ENCODE measurements around the gene ACSL1. TPM values are rescaled to one million over a fixed set of nuclear protein-coding genes. Genes with fewer than 3 reads are reported as not detected.
A peak's percentile ranks its signal among the peaks of the same experiment; 100 is the strongest.

ACSL1 gene, protein sequence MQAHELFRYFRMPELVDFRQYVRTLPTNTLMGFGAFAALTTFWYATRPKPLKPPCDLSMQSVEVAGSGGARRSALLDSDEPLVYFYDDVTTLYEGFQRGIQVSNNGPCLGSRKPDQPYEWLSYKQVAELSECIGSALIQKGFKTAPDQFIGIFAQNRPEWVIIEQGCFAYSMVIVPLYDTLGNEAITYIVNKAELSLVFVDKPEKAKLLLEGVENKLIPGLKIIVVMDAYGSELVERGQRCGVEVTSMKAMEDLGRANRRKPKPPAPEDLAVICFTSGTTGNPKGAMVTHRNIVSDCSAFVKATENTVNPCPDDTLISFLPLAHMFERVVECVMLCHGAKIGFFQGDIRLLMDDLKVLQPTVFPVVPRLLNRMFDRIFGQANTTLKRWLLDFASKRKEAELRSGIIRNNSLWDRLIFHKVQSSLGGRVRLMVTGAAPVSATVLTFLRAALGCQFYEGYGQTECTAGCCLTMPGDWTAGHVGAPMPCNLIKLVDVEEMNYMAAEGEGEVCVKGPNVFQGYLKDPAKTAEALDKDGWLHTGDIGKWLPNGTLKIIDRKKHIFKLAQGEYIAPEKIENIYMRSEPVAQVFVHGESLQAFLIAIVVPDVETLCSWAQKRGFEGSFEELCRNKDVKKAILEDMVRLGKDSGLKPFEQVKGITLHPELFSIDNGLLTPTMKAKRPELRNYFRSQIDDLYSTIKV
- 43.2 TPM for total RNA-seq

DNA sequence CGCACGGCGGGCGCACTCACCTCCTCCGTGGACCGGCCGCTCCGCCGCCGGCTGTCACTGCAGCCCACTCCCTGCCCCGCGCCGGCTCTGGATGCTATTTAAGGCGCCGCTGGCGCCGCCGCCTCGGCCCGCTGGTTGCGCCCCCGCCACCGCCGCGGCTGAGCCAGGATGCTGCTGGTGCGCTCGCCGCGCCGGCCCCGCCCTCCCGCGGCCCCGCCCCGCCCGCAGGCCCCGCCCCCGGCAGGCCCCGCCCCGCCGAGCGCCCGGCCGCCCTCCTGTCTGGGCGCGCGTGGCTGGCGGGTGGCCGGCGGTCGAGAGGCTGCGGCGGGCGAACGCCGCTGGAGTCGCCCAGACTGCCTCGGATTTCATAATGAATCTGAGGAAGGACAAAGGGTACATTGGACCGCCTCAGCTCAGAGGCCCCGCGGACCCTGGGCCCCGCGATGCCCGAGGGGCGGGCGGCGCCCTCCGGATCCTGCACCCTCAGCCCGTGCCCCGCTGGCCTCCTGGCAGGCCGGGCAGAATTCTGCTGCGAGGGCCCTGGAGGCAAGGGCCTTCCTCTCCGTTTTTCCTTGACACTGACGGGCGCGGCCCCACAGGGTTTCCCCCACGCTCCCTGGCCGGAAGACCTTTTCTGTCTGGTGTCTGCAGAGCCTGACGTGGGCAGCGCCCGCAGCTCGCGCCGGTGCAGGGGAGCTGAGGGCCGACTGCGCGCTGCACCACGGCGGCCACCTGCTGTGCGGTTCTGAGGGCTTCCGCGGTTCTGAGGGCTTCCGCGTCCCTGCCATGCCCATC lies at the start of gene ACSL1:
Gene ACSL1 (minus strand): TSS at position 73 of the 795 bp plus-strand sequence. CDS start 22,454 bp downstream, outside the sequence.
- FAIRE-seq, result no peak
- peak; percentile 95 to 96 for DNase-seq (ENCODE audit: low spot score in 2 of 2)

DNA sequence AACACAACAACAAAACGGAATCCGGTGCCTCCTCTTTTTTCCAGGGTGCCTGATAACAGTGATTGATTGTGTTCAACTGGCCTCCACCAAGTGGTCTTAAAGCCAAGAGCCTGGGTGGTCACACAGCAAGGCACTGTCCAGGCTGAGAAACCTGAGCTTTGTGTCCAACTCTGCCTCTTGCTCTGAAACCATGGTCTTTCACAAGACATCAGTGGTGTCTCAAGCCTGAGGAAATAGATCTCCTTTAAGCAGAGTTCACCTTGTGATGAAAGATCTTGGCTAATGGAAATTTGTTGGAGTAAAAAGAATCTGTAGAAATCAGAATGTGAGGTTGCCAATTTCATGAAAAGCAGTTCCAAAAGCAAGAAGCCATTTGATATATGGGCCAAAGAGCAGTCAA lies 47.3 kb upstream of the ACSL1 start:
- FAIRE-seq (no peak), DNase-seq (ENCODE audit: low spot score in 2 of 2) (no peak)

DNA sequence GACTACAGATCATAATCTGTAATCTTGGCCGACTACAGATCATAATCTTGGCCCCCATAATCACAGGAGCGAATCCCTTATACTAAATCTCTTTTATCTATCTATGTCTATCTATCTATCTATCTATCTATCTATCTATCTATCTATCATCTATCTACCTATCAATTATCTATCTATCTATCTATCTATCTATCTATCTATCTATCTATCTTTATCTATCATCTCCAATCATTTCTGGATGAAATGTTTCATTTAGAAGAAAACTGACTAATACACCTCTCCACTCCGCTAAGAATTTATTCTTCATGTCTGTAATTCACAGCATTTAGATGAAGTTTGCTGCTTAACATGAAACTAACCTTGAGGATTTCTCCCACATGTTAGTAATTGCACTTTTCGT lies 45.0 kb upstream of the ACSL1 start:
- FAIRE-seq, result no peak
- no peak for DNase-seq (ENCODE audit: low spot score in 2 of 2)

DNA sequence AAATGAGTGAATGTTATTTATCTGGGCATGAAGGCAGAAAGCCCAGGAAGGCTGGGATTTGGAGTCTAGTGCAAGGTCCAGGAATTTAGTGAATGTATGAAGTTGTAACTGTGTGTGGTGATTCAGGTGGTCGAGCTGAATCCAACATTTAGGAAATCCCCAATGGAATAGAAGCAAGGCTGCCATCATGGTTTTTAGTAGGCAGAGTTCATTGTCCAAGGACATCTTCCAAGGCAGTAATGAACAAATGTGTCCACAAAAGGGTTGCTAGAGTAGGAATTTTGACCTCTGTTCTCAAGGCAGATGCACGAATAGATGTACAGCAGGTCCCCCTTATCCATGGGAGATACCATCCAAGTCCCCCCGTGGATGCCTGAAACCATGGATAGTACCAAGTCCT lies 42.9 kb upstream of the ACSL1 start:
- FAIRE-seq (no peak), DNase-seq (ENCODE audit: low spot score in 2 of 2) (no peak)

DNA sequence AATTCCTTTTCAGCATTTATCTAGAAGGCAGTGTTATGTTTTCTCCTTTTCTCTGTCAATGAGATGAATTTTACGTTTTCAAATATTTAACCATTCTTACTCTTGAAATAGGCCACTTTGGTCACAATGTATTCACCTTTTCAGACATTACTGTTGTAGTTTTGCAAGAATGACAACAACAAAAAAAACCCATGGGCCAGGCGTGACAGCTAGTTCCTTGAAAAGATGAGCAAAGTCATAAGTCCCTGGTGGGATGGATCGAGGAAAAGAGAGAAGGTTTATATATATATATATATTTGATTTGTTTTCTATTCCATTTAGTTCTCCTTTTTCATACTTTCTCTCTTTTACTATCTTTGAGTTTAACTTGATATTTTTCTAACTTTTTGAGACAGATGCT lies 38.1 kb upstream of the ACSL1 start:
- no peak for FAIRE-seq
- no peak for DNase-seq (ENCODE audit: low spot score in 2 of 2)

DNA sequence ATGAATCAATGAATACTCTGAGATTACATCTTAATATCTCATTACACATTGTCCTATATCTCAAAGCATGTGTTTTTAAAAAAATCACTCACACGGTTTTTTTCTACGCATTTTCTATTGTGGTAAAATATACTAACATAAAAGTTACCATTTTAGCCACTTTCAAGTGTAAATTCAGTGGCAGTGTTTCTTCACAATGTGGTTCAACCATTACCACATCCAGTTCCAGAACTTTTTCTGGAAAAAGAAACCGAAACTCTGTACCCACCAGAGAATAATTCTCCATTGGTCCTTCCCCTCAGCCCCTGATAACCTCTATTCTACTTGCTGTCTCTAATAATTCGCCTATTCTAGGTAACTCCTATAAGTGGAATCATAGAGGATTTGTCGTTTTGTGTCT lies 35.3 kb upstream of the ACSL1 start:
- FAIRE-seq (no peak), DNase-seq (ENCODE audit: low spot score in 2 of 2) (no peak)

DNA sequence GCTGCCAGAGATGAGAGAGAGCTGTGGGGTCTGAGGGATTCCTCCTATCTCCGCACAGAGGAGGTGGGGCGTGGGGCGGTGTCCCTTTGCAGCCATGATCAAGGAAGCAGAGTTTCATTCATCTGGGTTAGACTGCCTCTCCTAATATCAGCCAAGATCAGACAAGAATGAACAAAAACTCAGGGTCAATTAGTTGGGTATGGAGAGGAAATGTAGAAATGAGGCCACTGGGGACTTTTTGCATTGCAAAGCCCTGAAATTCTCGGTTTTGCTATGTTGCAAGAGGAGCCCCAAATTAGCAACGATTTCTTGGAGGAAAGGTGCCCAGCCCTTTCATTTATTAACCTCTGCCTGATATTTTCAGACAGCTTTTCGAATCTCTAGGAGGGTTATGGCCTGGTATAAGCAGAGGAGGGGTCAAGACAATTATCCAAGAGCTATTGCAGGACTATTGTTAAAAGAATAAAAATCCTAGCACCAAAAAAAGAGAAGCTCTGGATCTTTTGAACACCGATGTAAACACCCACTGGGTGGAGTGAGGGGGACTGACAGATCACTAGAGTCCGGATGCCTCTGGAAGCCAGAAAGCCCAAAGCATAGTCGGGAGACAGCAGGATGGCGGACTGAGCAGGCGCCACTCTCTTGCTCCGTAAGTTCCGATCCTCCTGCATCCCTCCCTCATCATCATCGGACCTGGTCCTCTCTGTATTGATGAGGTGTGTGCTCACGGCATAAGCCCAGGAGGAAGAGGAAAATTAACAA lies 34.4 kb upstream of the ACSL1 start:
- DNase-seq (ENCODE audit: low spot score in 2 of 2), result no peak
- FAIRE-seq, result no peak

DNA sequence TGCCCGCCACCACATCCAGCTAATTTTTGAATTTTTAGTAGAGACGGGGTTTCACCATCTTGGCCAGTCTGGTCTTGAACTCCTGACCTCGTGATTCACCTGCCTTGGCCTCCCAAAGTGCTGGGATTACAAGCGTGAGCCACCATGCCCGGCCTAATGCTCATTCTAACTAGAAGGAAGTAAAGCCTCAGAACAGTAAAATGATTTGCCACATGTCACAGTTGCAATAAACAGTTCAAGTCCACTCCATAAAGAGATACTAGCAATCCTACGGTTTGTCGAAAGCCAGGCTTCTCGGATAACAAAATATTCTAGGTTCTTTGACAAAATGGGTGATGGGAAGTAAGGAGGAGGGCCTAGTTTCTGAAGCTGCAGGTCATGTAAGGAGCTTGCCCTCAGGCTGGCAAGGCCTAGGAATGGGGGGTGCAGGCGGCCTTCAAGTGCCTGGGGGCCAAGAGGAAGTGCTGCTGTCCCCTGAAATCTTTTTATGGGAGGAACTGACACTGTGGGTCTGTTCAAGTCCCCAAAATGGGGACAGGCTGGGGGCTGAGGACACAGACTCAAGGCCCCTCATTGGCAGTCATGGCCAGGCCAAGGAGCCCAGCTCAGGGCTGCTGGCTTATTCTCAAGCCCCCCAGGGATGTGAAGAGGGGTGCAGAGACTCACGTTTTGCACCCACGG lies 31.8 kb upstream of the ACSL1 start:
- DNase-seq (ENCODE audit: low spot score in 2 of 2) (no peak), FAIRE-seq (no peak)

DNA sequence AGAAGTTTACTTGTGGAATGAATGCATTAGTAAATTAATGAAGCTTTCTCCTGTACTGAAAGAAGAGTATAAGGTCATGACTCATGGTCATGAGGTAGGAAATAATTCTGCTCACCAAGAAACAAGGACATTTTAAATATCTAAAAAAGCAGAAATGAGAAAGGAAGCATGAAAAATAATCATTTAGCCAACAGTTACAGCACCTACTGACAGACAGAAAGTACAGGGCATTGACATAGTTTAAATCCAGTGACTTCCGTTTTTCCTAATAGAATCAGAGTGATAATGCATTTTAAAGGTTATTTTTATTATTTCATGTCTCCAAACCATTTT lies 30.5 kb upstream of the ACSL1 start:
- DNase-seq (ENCODE audit: low spot score in 2 of 2) (no peak), FAIRE-seq (no peak)

DNA sequence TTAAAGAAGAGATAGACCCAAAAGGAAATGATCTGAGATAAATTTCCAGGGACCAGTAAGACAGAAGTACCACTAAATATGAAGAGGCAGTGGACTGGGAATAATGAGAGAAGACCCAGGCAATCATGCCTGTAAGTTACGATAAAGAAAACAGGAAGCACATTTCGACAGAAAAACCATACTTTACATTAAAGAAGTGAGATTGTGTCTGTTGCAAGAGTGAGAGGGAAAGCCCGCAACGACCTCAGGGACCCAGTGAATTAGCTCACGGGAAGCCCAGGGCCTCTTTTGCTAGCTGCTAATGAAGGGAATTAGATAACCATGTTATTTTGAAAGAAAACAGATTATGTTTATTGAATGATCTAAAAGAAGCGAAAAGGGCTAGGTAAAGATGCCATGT lies 28.9 kb upstream of the ACSL1 start:
- FAIRE-seq, result no peak
- DNase-seq (ENCODE audit: low spot score in 2 of 2), result no peak

DNA sequence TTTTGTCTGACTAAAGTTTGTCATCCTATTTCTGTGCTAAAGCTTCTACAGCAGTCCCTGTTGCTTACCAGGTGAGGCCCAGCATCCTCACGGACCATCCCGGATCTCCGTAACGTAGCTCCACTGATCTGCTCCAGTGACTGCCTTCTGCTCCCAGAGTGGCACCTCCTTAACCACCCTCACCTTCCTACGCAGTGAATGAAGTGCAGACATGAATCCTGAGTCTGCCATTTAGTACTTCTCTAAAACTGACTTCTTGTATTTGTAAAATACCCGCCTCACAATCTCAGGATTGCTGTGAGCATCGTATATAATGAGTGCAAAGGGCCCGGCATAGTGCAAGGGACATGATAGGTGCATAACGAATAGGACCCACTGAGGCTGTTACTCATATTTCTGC lies 27.7 kb upstream of the ACSL1 start:
- no peak for DNase-seq (ENCODE audit: low spot score in 2 of 2)
- FAIRE-seq, result no peak

DNA sequence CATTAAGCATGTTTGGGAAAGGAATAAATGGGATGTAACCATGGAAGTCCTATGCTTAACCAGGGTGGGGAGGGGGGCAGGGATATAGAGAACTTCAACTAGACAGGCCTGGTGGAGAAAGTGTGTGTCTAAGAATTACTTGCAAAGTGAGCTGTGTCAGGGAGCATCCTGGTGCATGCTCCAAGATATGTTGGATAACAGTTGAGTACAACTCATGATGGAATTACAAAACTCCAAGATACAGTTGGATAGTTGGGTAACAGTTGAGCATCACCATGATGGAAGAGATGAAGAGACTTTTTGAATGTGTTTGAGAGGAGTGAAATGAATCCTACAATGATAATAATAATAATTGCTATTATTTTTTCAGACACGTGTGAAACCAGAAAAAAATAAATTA lies 26.1 kb upstream of the ACSL1 start:
- no peak for DNase-seq (ENCODE audit: low spot score in 2 of 2)
- no peak for FAIRE-seq

DNA sequence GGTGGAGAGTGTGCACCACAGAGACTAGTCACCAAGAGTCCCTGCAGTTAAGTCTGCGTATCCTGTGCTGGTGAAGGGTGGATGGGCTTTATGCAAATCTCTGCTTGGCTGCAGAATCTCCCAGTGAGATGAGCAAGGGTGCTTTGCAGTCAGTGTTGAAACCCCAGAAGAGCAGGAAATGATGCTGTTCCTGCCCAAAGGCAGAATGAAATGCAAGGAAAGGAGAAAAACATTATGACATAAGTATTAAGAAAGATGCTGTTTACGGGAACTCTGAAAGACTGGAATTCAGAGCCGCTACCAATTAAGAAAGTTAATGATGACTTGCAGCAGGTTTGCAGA lies 25.4 kb upstream of the ACSL1 start:
- FAIRE-seq, result no peak

DNA sequence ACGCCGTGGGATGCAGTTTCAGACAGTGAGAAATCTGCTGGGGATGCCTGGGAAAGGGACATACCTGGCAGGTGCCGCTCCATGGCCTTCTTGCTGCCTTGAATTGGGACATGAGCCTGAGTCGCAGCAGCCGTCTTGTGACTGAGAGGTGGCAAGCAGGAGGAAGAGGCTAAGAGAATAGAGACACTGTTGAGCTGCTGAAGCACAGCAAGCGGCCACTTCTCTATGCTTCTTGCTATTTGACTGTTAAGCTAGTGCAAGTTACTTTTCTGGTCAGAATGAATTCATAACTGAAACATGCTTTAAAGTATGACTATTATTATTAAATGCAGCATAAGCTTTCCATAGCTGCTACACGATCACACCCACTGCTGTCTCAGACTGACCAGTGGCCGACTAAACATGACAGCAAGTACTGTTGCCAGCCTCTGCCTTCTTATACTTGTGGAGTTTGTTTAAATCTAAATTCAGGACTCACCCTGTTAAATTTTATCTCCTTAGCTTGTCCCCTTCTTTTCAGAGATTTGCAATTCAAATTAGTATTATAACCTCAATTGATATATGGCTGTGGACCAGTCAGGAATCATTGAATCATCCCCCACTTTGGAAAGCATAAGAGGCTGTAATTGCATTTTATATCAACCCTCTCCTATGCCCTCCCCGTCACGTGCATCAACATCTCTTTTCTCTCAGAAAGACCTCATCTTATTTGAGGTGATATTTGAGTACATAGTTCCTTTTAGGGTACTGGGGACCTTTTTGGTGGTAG lies 24.8 kb upstream of the ACSL1 start:
- no peak for DNase-seq (ENCODE audit: low spot score in 2 of 2)
- FAIRE-seq, result no peak

More for the DNA sequence above, 25.4 kb upstream of the ACSL1 start:
- no peak for DNase-seq (ENCODE audit: low spot score in 2 of 2)

DNA sequence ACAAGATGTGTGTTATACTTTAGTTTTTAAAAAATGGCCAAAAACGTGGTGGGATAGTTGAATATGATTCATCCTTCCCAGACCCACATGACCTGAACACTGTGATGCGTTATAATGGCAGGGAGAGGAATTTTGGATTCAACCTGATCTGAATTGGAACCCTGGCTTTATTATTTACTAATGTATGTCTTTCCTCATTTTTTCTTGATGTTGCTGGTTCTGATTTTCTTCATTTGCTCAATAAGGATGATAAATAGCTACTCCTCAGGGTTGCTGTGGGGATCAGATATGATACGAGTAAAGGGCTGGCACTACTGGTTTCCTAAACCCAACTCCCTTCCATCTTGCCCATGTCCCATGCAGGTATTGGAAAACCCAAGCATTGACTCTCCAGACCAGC lies 24.2 kb upstream of the ACSL1 start:
- FAIRE-seq (no peak), DNase-seq (ENCODE audit: low spot score in 2 of 2) (no peak)

DNA sequence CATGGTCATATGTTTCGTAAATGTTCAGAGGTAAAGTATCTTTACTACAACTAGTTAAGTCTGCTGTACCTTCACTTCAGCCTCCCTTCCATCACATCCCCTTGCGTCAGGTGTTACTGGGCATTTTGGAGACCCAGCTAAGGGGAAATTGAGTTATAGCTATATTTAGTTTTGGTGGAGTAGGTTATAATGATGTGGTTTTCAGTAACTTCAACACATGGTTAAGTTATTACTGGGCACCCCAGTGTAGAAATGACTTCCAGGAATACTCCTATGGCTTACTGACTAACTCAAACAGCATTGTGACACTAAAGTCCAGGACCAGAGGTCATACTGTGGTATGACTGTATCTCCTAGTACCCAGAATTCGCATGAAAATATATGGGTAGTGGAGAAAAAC lies 23.4 kb upstream of the ACSL1 start:
- FAIRE-seq (no peak), DNase-seq (ENCODE audit: low spot score in 2 of 2) (no peak)

DNA sequence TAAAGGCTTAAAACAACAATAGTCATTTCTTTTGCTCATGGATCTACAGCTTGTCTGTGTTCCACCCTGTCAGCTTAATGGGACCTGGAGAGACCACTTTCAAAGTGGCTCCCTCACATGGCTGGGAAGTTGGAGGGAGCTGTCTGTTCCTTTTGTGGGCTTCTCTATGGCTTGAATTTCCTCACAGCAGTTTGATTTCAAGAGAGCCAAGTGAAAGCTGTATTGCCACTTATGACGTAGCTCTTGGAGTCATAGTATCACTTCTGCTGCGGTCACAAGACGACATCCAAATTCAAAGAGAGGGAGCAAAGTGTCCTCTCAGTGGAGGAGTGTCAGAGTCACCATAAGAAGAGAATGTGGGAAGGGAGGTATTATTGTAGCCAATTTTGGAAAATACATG lies 22.7 kb upstream of the ACSL1 start:
- no peak for DNase-seq (ENCODE audit: low spot score in 2 of 2)
- FAIRE-seq, result no peak

DNA sequence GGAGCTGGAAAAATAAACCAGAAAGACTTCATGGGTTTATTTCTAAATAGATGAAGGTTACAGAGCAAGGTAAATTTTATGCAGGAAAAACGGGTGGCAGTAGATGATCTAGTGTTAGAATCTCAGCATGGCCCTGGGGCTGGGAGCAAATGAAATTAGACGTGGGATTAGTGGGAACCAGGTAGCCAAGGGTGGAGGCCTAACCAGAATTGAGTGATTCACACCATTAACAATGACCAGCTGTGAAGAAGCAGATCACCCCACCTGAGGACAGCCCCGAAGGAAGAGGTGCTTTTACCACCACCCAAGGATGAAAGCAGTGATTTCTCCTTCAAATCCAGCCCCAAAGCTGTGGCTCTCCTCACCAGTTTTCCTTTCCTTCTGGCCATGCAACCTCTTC lies 20.8 kb upstream of the ACSL1 start:
- FAIRE-seq (no peak), DNase-seq (ENCODE audit: low spot score in 2 of 2) (no peak)

DNA sequence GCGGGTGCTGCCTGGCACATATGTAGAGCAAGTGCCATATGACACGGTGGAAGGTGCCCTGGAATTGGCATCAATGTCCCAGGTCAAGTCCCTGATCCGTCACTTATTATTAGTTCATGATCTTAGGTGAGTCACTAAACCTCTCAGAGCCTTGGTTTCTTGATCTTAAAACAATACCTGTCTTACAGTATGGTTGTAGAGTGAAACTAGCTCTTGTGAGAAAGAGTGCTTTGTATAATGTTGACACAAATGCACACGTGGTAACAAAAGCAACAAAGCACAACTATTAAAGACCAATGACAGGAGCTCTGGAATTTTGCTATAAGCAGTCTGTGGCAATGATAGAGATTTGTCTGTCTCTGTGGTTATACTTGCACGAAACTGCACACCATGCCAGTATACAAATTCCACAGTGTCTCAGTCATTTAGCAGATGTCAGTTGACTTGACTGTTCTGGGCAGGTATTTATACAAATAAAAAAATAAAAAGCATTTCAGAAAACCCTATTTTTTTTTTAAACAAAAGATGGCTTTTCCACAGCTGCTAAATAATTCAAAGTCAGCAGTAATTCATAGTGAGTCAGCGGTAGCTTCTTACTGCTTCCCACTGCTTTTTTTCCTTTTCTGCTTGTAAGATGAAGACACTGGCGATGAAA lies 19.7 kb upstream of the ACSL1 start:
- DNase-seq (ENCODE audit: low spot score in 2 of 2) (no peak), FAIRE-seq (no peak)

Data from frontal cortex (tissue), 4 donors.